ENCODE results near the gene XIRP2.

DNA sequence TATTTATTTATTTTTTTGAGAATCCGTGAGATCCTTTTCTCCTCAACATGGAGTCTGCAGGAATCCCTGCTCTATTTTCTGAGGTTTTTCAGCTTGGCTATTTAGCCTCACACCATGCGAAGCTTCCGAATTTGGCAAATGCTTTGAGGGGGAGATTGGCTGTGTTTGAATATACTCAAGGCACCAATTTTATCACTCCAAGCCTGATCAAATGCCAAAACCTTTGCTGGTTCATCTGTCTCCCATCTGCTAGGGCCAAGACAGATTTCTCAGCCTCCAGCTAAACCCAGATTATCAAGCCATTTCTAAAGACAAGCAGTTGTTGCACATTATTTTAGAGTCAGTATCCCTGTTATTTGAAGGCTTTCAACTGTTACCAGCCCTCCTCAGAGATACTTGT is 295.7 kb downstream of the XIRP2 start:
- TF ChIP-seq, protein P1, sequence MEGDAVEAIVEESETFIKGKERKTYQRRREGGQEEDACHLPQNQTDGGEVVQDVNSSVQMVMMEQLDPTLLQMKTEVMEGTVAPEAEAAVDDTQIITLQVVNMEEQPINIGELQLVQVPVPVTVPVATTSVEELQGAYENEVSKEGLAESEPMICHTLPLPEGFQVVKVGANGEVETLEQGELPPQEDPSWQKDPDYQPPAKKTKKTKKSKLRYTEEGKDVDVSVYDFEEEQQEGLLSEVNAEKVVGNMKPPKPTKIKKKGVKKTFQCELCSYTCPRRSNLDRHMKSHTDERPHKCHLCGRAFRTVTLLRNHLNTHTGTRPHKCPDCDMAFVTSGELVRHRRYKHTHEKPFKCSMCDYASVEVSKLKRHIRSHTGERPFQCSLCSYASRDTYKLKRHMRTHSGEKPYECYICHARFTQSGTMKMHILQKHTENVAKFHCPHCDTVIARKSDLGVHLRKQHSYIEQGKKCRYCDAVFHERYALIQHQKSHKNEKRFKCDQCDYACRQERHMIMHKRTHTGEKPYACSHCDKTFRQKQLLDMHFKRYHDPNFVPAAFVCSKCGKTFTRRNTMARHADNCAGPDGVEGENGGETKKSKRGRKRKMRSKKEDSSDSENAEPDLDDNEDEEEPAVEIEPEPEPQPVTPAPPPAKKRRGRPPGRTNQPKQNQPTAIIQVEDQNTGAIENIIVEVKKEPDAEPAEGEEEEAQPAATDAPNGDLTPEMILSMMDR (IDR thresholded peaks at IDR 0.05): no peak
- TF ChIP-seq EZH2phosphoT487 (IDR thresholded peaks at IDR 0.05): no peak

All from neural progenitor cell (in vitro differentiated cells).